Type B pancreatic cell (in vitro differentiated cells): ENCODE measurements around the gene SPEF1. TPM values are rescaled to one million over a fixed set of nuclear protein-coding genes. Genes with fewer than 3 reads are reported as not detected.
"Not testable (repeated sequence)": the region's sequence is repeated elsewhere in the genome, so short reads cannot be mapped to it uniquely, and the experiment has no call there.

Experiments
- DNase-seq: peaks from one replicate; pipeline ENCODE4 v3.0.0; 2021; ENCODE audit warnings: mixed read lengths; ENCODE audit not compliant: unreplicated experiment; ENCODE audit errors: extremely low spot score
- H3K27ac Mint-ChIP-seq: 2 replicates; pipeline ENCODE4 v1.8.0; 2021; ENCODE audit warnings: mild to moderate bottlenecking, mixed read lengths
- H3K27me3 Mint-ChIP-seq: 2 replicates; pipeline ENCODE4 v1.8.0; 2021; ENCODE audit warnings: mixed read lengths
- H3K36me3 Mint-ChIP-seq: 2 replicates; pipeline ENCODE4 v1.8.0; 2021; ENCODE audit warnings: mixed read lengths
- H3K4me1 Mint-ChIP-seq: one replicate; pipeline ENCODE4 v1.8.0; 2021; ENCODE audit warnings: mixed read lengths; ENCODE audit not compliant: unreplicated experiment
- H3K4me3 Mint-ChIP-seq: 2 replicates; pipeline ENCODE4 v1.8.0; 2021; ENCODE audit warnings: mild to moderate bottlenecking, mixed read lengths
- H3K9me3 Mint-ChIP-seq: 2 replicates; pipeline ENCODE4 v1.8.0; 2021; ENCODE audit warnings: mixed read lengths
- long read RNA-seq: library from polyadenylated mRNA; unstranded; transcript quantifications from one replicate; pipeline ENCODE4 v2.0.0, GENCODE V29; 2020
- total RNA-seq: library from RNA; stranded (reverse); gene quantifications from 2 replicates; pipeline ENCODE4 v1.2.1, GENCODE V29; 2021; ENCODE audit warnings: low replicate concordance
- TF ChIP-seq, protein P1 (sequence below): fragments of 200-600 bp; sonication (generic); conservative IDR thresholded peaks from 2 replicates; pipeline ENCODE4 v1.5.0; 2021; ENCODE audit warnings: antibody characterized with exemption, mild to moderate bottlenecking

SPEF1 gene, protein sequence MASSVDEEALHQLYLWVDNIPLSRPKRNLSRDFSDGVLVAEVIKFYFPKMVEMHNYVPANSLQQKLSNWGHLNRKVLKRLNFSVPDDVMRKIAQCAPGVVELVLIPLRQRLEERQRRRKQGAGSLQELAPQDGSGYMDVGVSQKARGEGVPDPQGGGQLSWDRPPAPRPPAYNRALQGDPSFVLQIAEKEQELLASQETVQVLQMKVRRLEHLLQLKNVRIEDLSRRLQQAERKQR
- total RNA-seq = 0.55 and 3.0 TPM in 2 replicates
- long read RNA-seq = 0 reads

DNA sequence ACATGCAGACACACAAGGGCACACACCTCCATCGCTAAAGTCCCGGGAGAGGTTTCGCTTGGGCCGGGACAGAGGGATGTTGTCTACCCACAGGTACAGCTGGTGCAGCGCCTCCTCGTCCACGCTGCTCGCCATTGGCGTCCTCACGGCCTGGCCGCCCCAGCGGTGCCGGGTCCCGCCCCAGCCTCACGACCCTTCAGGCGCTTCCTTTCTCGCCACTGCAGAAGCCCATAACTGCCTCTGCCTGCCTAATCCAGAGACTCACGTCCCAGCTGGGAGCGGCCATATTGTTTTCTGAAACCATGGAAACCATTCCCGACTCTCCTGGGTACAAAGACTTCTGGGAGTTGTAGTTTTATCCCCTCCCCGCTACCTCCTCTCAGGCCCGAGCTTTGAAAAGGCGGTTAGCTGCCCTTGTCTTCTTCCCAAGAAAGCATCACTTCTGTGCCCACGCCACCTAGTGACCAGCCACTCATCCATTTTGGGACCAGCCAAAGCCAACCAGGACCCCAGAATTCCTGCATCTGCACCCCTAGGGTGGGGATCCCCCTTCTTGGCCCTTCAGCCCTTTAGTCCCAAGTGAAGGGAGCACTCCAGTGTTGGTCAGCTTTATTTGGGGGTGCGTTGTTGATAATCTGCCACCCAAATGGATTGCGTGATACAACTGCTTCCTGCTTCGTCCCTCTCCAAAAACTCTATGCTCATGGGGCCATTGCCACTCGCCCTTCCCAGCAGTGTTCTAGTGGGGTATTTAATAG lies at the start of gene SPEF1:
TSS of gene SPEF1 (minus strand) at position 296 of the 758 bp plus-strand sequence. CDS start at position 135, 161 bp downstream.
- Mint-ChIP-seq H3K4me1 (peaks cover 32% of the 10 kb centered on the region), H3K27me3 (peaks cover 29% of the 10 kb centered on the region), H3K36me3 (no peaks in the 10 kb centered on the region), H3K9me3 (no peaks in the 10 kb centered on the region), H3K4me3 (peak within 1 kb of the TSS; percentile 83), H3K27ac (peak within 1 kb of the TSS; percentile 75)
- DNase-seq = no peak
- TF ChIP-seq, protein P1, sequence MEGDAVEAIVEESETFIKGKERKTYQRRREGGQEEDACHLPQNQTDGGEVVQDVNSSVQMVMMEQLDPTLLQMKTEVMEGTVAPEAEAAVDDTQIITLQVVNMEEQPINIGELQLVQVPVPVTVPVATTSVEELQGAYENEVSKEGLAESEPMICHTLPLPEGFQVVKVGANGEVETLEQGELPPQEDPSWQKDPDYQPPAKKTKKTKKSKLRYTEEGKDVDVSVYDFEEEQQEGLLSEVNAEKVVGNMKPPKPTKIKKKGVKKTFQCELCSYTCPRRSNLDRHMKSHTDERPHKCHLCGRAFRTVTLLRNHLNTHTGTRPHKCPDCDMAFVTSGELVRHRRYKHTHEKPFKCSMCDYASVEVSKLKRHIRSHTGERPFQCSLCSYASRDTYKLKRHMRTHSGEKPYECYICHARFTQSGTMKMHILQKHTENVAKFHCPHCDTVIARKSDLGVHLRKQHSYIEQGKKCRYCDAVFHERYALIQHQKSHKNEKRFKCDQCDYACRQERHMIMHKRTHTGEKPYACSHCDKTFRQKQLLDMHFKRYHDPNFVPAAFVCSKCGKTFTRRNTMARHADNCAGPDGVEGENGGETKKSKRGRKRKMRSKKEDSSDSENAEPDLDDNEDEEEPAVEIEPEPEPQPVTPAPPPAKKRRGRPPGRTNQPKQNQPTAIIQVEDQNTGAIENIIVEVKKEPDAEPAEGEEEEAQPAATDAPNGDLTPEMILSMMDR = peak; percentile 67

DNA sequence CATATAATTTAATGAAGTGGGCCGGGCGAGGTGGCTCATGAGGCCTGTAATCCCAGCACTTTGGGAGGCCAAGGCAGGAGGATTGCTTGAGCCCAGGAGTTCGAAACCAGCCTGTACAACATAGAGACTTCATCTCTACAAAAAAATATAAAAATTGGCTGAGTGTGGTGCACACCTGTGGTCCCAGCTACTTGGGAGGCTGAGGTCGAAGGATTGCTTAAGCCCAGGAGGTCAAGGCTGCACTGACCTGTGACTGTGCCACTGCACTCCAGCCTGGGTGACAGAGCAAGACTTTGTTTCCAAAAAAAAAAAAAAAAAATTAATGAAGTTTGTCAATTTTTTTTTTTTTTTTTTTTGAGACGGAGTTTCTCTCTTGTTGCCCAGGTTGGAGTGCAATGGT lies 48.6 kb upstream of the SPEF1 start:
- not testable (repeated sequence) for H3K27me3 Mint-ChIP-seq, H3K36me3 Mint-ChIP-seq, H3K9me3 Mint-ChIP-seq, DNase-seq, H3K27ac Mint-ChIP-seq, H3K4me1 Mint-ChIP-seq, H3K4me3 Mint-ChIP-seq

DNA sequence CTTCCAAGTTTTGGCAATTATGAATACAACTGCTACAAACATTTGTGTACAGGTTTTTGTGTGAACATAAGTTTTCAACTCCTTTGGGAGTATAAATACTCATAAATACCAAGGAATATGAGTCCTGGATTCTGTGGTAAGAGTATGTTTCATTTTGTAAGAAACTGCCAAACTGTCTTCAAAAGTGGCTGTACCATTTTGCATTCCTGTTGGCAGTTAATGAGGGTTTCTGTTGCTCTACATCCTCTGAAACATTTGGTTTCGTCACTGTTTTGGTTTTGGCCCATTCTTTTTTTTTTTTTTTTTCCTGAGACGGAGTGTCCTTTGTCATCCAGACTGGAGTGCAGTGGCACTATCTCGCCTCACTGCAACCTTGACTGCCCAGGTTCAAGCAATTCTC lies 47.5 kb upstream of the SPEF1 start:
- TF ChIP-seq, protein P1 = no peak
- DNase-seq = no peak
- Mint-ChIP-seq H3K4me1 (no peaks in the 10 kb centered on the region), H3K36me3 (peaks cover 4% of the 10 kb centered on the region), H3K4me3 (no peak overlapping the region), H3K27me3 (no peaks in the 10 kb centered on the region), H3K9me3 (no peaks in the 10 kb centered on the region), H3K27ac (no peak overlapping the region)

DNA sequence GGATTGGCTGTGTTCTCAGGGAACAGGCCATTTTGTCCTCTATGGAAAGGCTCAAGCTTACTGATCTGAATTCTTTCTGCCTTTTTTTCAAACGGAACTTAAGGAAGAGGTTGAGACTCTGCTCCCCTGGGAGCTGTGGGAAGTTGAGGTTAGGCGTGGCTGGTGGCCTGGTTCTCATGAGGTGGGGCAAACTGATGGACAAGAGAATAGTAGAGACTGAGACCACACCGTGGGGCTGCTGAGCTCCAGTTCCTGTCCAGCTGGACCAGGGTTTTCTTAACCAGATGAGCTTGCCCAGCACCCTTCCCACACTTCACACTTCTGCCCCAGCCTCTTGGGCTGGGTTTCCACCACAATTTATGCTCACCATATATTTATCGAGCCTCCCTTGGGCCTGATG lies 45.2 kb upstream of the SPEF1 start:
- no peaks in the 10 kb centered on the region for H3K27me3 Mint-ChIP-seq
- peaks cover 4% of the 10 kb centered on the region for H3K36me3 Mint-ChIP-seq
- H3K9me3 Mint-ChIP-seq = no peaks in the 10 kb centered on the region
- H3K27ac Mint-ChIP-seq = no peak overlapping the region
- DNase-seq = no peak
- H3K4me1 Mint-ChIP-seq = no peaks in the 10 kb centered on the region
- TF ChIP-seq, protein P1 = no peak
- no peak overlapping the region for H3K4me3 Mint-ChIP-seq

DNA sequence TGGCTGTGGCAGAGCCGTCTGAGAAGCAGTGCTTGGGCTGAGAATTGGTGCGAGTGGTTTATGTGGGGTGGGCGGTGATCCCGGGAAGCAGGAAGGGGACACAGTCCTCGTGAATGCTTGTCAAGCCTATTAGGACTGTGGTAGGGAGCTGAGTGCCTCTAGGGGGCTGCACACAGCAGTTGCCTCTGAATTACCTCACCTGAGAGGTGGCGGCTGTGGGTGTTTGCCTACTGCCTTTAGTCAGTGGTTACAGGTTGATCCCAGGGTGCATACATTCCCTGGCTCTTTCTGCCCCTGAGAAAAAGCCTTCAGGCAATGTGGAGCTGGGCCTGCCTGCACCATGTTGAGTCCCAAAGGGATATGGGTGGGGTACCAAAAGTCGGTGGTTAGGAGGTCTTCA lies 44.3 kb upstream of the SPEF1 start:
- no peaks in the 10 kb centered on the region for H3K9me3 Mint-ChIP-seq
- no peak for DNase-seq
- H3K36me3 Mint-ChIP-seq = peaks cover 2% of the 10 kb centered on the region
- H3K27me3 Mint-ChIP-seq = no peaks in the 10 kb centered on the region
- no peak overlapping the region for H3K27ac Mint-ChIP-seq
- H3K4me1 Mint-ChIP-seq = peaks cover 4% of the 10 kb centered on the region
- TF ChIP-seq, protein P1 = no peak
- H3K4me3 Mint-ChIP-seq = no peak overlapping the region

DNA sequence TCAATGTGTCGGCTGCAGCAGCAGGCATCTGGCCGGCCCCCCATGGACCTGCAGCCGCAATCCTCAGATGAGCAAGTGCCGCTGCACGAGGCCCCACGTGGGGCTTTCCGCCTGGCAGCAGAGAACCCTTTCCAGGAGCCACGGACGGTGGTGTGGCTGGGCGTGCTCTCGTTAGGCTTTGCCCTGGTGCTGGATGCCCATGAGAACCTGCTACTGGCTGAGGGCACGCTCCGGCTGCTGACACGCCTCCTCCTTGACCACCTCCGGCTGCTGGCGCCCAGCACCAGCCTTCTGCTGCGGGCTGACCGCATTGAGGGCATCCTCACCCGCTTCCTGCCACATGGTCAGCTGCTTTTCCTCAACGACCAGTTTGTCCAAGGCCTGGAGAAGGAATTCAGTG lies 42.6 kb upstream of the SPEF1 start:
- DNase-seq = no peak
- Mint-ChIP-seq H3K4me1 (peaks cover 8% of the 10 kb centered on the region), H3K9me3 (no peaks in the 10 kb centered on the region), H3K36me3 (no peaks in the 10 kb centered on the region), H3K27ac (no peak overlapping the region), H3K4me3 (no peak overlapping the region), H3K27me3 (no peaks in the 10 kb centered on the region)
- TF ChIP-seq, protein P1 = no peak
